Ishikawa (cell line): ENCODE data around the gene RARS1.

Experiments used
- CEBPB ChIP-seq: IDR thresholded peaks from 2 replicates; pipeline ENCODE4 v1.6.1; 2012
- CREB1 ChIP-seq: IDR thresholded peaks from 2 replicates; pipeline ENCODE4 v1.6.1; 2012; ENCODE audit warnings: low read depth
- EGR1 ChIP-seq: IDR thresholded peaks from 2 replicates; pipeline ENCODE4 v1.6.1; 2012
- EP300 ChIP-seq: IDR thresholded peaks from 2 replicates; pipeline ENCODE4 v1.6.1; 2012; ENCODE audit warnings: borderline replicate concordance
- NFIC ChIP-seq: IDR thresholded peaks from 2 replicates; pipeline ENCODE4 v1.6.1; 2012
- RAD21 ChIP-seq: IDR thresholded peaks from 2 replicates; pipeline ENCODE4 v1.6.1; 2012; ENCODE audit warnings: low read depth
- TAF1 ChIP-seq: IDR thresholded peaks from 2 replicates; pipeline ENCODE4 v1.6.1; 2012; ENCODE audit warnings: low read depth, mild to moderate bottlenecking
- TEAD4 ChIP-seq: IDR thresholded peaks from 2 replicates; pipeline ENCODE4 v1.6.1; 2012
- YY1 ChIP-seq: IDR thresholded peaks from 2 replicates; pipeline ENCODE4 v1.6.1; 2012; ENCODE audit warnings: low read depth
- ZBTB7A ChIP-seq: IDR thresholded peaks from 2 replicates; pipeline ENCODE4 v1.6.1; 2012; ENCODE audit warnings: low read depth
- TF ChIP-seq, protein P1 (sequence below): IDR thresholded peaks from 2 replicates; pipeline ENCODE4 v1.6.1; 2012; ENCODE audit warnings: low read depth, mild to moderate bottlenecking
- TF ChIP-seq, protein P2 (sequence below): IDR thresholded peaks from 2 replicates; pipeline ENCODE4 v1.6.1; 2012

DNA sequence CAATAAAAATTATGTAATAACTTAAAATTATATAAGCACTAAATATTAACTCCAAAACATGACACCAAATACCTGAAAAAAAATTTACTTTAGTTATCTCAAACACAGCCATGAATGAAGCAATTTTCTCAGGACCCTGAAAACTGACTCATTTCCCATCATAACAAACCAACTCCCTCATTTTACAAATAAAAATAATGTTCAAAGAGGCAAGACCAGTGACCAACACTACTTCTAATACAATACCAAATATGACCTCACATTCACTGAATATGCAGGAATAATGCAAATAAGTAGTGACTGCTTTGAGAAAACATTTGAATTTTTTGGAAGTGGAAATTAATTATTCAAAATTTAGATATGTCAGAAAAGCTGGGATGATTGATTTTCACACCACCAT is 64.4 kb downstream of the RARS1 start:
- TF ChIP-seq, protein P1, sequence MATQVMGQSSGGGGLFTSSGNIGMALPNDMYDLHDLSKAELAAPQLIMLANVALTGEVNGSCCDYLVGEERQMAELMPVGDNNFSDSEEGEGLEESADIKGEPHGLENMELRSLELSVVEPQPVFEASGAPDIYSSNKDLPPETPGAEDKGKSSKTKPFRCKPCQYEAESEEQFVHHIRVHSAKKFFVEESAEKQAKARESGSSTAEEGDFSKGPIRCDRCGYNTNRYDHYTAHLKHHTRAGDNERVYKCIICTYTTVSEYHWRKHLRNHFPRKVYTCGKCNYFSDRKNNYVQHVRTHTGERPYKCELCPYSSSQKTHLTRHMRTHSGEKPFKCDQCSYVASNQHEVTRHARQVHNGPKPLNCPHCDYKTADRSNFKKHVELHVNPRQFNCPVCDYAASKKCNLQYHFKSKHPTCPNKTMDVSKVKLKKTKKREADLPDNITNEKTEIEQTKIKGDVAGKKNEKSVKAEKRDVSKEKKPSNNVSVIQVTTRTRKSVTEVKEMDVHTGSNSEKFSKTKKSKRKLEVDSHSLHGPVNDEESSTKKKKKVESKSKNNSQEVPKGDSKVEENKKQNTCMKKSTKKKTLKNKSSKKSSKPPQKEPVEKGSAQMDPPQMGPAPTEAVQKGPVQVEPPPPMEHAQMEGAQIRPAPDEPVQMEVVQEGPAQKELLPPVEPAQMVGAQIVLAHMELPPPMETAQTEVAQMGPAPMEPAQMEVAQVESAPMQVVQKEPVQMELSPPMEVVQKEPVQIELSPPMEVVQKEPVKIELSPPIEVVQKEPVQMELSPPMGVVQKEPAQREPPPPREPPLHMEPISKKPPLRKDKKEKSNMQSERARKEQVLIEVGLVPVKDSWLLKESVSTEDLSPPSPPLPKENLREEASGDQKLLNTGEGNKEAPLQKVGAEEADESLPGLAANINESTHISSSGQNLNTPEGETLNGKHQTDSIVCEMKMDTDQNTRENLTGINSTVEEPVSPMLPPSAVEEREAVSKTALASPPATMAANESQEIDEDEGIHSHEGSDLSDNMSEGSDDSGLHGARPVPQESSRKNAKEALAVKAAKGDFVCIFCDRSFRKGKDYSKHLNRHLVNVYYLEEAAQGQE: no peak
- TF ChIP-seq YY1 (no peak), CEBPB (no peak), NFIC (no peak), CREB1 (no peak), TEAD4 (no peak), EP300 (no peak), RAD21 (no peak), EGR1 (no peak), ZBTB7A (no peak), TAF1 (no peak)
- TF ChIP-seq, protein P2, sequence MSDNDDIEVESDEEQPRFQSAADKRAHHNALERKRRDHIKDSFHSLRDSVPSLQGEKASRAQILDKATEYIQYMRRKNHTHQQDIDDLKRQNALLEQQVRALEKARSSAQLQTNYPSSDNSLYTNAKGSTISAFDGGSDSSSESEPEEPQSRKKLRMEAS: no peak
